ENCODE data around the gene CAPZB. TPM values are rescaled to one million over a fixed set of nuclear protein-coding genes. Genes with fewer than 3 reads are reported as not detected.
A peak's percentile ranks its signal among the peaks of the same experiment; 100 is the strongest.

CAPZB gene
- total RNA-seq, 1 donor from 2014 or later = 326 TPM

DNA sequence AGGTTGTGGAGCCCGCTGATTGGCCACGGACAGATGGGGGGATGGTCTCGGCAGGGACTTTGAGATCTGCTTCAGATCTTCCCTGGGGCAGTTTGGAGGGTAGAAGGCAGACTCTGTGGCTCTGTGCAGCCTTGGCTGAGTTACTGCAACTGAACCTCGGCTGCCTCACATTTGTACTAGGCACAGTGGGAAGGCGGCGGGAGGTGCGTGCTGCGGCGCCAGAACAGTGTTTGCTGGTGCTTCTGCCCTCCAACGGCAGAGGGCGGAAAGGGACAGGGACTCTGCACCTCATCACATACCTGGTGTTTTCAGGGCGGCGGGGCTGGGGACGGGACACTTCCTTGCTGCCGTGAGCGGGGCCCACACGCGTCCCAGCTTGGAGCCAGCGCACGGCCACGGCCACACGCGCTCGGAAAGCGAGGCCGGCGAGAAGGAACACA, 147.0 kb downstream of the CAPZB start:
- Mint-ChIP-seq H3K4me1 (ENCODE audit: low read depth, unreplicated experiment) (peaks cover 16% of the 10 kb centered on the region), H3K36me3 (ENCODE audit: unreplicated experiment) (no peaks in the 10 kb centered on the region), H3K4me3 (ENCODE audit: unreplicated experiment) (peak overlapping the region; percentile 55), H3K27me3 (ENCODE audit: unreplicated experiment) (peaks cover 13% of the 10 kb centered on the region), H3K27ac (ENCODE audit: unreplicated experiment) (peak overlapping the region; percentile 88), H3K9me3 (ENCODE audit: unreplicated experiment) (peaks cover 15% of the 10 kb centered on the region)
- TF ChIP-seq, protein P1, sequence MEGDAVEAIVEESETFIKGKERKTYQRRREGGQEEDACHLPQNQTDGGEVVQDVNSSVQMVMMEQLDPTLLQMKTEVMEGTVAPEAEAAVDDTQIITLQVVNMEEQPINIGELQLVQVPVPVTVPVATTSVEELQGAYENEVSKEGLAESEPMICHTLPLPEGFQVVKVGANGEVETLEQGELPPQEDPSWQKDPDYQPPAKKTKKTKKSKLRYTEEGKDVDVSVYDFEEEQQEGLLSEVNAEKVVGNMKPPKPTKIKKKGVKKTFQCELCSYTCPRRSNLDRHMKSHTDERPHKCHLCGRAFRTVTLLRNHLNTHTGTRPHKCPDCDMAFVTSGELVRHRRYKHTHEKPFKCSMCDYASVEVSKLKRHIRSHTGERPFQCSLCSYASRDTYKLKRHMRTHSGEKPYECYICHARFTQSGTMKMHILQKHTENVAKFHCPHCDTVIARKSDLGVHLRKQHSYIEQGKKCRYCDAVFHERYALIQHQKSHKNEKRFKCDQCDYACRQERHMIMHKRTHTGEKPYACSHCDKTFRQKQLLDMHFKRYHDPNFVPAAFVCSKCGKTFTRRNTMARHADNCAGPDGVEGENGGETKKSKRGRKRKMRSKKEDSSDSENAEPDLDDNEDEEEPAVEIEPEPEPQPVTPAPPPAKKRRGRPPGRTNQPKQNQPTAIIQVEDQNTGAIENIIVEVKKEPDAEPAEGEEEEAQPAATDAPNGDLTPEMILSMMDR (IDR thresholded peaks at IDR 0.05; ENCODE audit: partially characterized antibody, unreplicated experiment) = peak; percentile 55
- peak; percentile 71 for DNase-seq

DNA sequence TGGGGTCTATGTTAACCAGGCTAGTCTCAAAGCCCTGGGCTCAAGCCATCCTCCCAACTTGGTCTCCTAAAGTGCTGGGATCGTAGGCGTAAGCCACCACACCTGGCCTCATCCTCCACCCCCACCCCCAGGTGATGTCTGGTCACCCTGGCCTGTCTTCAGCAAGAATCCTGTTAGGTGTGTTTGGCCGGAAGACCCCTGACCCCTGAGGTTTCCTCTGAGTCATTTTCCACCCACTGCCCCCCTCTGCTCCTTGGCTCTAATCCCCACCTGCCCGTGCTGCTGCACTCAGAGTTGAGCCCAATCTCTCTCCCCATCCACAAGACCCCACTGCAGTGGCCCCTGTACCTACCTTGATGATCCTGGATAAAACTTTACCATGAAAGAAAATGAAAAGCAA, 148.1 kb downstream of the CAPZB start:
- TF ChIP-seq, protein P1 (IDR thresholded peaks at IDR 0.05; ENCODE audit: partially characterized antibody, unreplicated experiment) = no peak
- Mint-ChIP-seq H3K4me3 (ENCODE audit: unreplicated experiment) (no peak overlapping the region), H3K27ac (ENCODE audit: unreplicated experiment) (no peak overlapping the region), H3K36me3 (ENCODE audit: unreplicated experiment) (no peaks in the 10 kb centered on the region), H3K9me3 (ENCODE audit: unreplicated experiment) (peaks cover 18% of the 10 kb centered on the region), H3K27me3 (ENCODE audit: unreplicated experiment) (peaks cover 9% of the 10 kb centered on the region), H3K4me1 (ENCODE audit: low read depth, unreplicated experiment) (peaks cover 16% of the 10 kb centered on the region)
- no peak for DNase-seq

DNA sequence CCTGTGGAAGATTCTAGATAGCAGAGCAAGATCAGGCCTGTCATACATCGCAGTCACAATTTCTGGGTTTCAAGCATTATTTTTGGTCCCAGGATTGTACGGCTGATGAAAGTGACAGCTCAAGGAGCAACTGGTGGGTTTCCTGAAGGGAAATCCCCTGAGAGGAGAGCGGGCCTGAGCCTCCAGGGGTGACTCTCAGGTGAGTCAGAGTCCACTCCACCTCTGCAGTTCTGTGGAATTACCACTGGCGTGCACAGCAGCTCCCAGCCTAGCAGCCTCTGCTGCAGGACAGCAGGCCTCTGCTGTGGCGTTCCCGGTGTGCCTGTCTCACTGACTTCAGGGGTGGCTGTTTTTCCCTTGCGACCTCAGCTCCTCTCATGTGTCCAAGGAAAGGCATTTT, 148.8 kb downstream of the CAPZB start:
- Mint-ChIP-seq H3K36me3 (ENCODE audit: unreplicated experiment) (no peaks in the 10 kb centered on the region), H3K27ac (ENCODE audit: unreplicated experiment) (peak overlapping the region; percentile 33), H3K4me1 (ENCODE audit: low read depth, unreplicated experiment) (peaks cover 18% of the 10 kb centered on the region), H3K4me3 (ENCODE audit: unreplicated experiment) (no peak overlapping the region), H3K9me3 (ENCODE audit: unreplicated experiment) (peaks cover 18% of the 10 kb centered on the region), H3K27me3 (ENCODE audit: unreplicated experiment) (peaks cover 10% of the 10 kb centered on the region)
- DNase-seq = no peak
- TF ChIP-seq, protein P1 (IDR thresholded peaks at IDR 0.05; ENCODE audit: partially characterized antibody, unreplicated experiment) = no peak

DNA sequence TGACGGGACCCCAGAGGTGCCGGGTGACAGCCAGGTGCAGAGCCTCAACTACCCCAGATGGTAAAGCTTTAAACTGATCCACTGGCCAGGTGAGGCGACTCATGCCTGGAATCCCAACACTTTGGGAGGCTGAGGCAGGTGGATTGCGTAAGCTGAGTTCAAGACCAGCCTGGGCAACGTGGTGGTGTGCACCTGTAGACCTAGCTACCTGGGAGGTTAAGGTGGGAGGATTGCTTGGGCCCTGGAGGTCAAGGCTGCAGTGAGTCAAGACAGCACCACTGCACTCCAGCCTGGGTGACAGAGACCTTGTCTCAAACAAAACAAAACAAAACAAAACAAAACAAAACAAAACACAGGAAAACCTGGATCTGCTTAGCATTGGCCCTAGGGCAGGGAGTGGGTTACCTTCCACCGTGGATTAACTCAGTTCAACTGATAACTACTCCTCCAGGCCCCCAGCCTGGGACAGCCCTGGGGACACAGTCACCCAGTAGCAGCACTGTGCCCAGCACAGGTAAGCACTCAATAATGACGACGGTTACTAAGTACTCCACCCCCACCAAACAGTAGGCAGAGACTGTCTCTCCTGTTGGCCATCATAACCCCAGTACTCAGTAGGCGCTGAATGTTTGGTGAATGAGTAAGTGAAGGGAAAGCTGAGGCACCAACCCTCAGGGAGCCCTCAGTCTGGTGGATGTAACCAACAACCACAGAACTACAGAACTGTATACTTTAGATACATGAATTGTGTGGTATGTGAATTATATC, 151.6 kb downstream of the CAPZB start:
- Mint-ChIP-seq H3K36me3 (ENCODE audit: unreplicated experiment) (peaks cover 4% of the 10 kb centered on the region), H3K4me3 (ENCODE audit: unreplicated experiment) (no peak overlapping the region), H3K9me3 (ENCODE audit: unreplicated experiment) (peaks cover 21% of the 10 kb centered on the region), H3K27me3 (ENCODE audit: unreplicated experiment) (peaks cover 7% of the 10 kb centered on the region), H3K27ac (ENCODE audit: unreplicated experiment) (no peak overlapping the region), H3K4me1 (ENCODE audit: low read depth, unreplicated experiment) (peaks cover 15% of the 10 kb centered on the region)
- DNase-seq = no peak
- TF ChIP-seq, protein P1 (IDR thresholded peaks at IDR 0.05; ENCODE audit: partially characterized antibody, unreplicated experiment) = no peak

DNA sequence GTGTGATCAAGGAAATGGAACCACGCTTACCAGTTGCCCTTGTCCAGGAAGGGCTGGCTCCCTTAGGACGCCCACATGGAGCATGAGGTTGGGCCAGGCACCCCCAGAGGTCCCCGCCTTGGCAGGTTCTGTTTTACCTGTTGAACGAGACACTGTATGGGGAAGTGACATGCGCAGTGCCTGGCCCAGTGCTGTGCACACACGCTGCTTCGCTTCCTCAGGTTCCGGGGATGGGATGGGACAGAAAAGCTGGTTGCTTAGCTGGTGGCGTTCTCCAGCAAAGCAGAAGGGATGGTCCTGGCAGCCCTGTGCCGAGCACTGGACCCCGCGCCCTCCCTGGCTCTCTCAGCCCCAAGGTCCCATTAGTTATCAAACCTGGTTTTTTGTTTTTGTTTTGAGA, 152.5 kb downstream of the CAPZB start:
- Mint-ChIP-seq H3K9me3 (ENCODE audit: unreplicated experiment) (peaks cover 17% of the 10 kb centered on the region), H3K4me3 (ENCODE audit: unreplicated experiment) (no peak overlapping the region), H3K36me3 (ENCODE audit: unreplicated experiment) (peaks cover 4% of the 10 kb centered on the region), H3K27me3 (ENCODE audit: unreplicated experiment) (peaks cover 6% of the 10 kb centered on the region), H3K4me1 (ENCODE audit: low read depth, unreplicated experiment) (peaks cover 8% of the 10 kb centered on the region), H3K27ac (ENCODE audit: unreplicated experiment) (no peak overlapping the region)
- TF ChIP-seq, protein P1 (IDR thresholded peaks at IDR 0.05; ENCODE audit: partially characterized antibody, unreplicated experiment) = no peak
- DNase-seq = no peak
